Endothelial cell of umbilical vein (primary cell): ENCODE results near the gene MRGPRG.

ENCODE experiments used
- JUN ChIP-seq: IDR thresholded peaks from 2 replicates; pipeline ENCODE4 v1.6.1; 2011; ENCODE audit warnings: borderline replicate concordance, low read depth; ENCODE audit not compliant: insufficient read length, insufficient read depth
- POLR2AphosphoS5 ChIP-seq: IDR thresholded peaks from 2 replicates; pipeline ENCODE4 v1.6.1; 2012; ENCODE audit warnings: low read depth, mild to moderate bottlenecking, control low read depth, low read length, moderate library complexity; ENCODE audit not compliant: insufficient read depth
- TF ChIP-seq, protein P1 (sequence below), 2 donors: IDR thresholded peaks; 1 replicate in 1 of 2; 2 replicates in 1 of 2; pipeline ENCODE4 v1.5.1; 2011; ENCODE audit warnings: low read length in 2 of 2, mild to moderate bottlenecking in 2 of 2, moderate library complexity in 2 of 2, control low read depth in 1 of 2, inconsistent platforms in 1 of 2, low read depth in 1 of 2; ENCODE audit not compliant: insufficient read depth in 1 of 2; ENCODE audit errors: extremely low read depth in 1 of 2

DNA sequence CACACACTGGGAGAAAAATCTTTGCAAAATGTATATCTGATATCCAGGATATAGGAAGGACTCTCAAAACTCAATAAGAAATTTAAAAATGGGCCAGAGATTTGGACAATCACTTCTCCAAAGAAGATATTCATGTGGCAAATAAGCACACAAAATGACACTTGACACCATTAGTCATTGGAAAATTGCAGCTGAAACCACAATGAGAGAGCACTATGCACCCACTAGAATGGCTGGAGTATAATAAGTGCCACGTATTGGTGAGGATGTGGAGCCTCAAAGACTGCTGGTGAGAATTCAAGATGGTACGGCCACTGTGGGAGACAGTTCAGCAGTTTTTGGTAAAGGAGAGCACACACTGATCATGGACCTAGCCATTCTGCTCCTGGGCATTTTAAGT, 40.7 kb downstream of the MRGPRG start:
- TF ChIP-seq, protein P1, sequence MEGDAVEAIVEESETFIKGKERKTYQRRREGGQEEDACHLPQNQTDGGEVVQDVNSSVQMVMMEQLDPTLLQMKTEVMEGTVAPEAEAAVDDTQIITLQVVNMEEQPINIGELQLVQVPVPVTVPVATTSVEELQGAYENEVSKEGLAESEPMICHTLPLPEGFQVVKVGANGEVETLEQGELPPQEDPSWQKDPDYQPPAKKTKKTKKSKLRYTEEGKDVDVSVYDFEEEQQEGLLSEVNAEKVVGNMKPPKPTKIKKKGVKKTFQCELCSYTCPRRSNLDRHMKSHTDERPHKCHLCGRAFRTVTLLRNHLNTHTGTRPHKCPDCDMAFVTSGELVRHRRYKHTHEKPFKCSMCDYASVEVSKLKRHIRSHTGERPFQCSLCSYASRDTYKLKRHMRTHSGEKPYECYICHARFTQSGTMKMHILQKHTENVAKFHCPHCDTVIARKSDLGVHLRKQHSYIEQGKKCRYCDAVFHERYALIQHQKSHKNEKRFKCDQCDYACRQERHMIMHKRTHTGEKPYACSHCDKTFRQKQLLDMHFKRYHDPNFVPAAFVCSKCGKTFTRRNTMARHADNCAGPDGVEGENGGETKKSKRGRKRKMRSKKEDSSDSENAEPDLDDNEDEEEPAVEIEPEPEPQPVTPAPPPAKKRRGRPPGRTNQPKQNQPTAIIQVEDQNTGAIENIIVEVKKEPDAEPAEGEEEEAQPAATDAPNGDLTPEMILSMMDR (IDR thresholded peaks at IDR 0.05; ENCODE audit: extremely low read depth in 1 of 2, insufficient read depth in 1 of 2, low read depth in 1 of 2, low read length in 2 of 2) = no peak
- no peak for TF ChIP-seq POLR2AphosphoS5
- TF ChIP-seq JUN = no peak
